ENCODE measurements around the gene REPS2. TPM values are rescaled to one million over a fixed set of nuclear protein-coding genes. Genes with fewer than 3 reads are reported as not detected.

The REPS2 gene
- total RNA-seq, 2 donors from 2014 or later, result 15.8 to 19.7 TPM

GRCh38 chrX:17012465-17012864, 66.0 kb downstream of the REPS2 start:
- ATAC-seq, result no peak
- WGBS, 2 donors, result 79 to 86% methylated on average over 2 of the region's 2 CpGs
- peaks cover 32% of the 10 kb centered on the region for H3K4me1 ChIP-seq
- H3K4me3 ChIP-seq, result no peak overlapping the region
- intact Hi-C loops (cut with DNase I), result no loop called here
- no peak overlapping the region for H3K27ac ChIP-seq
- no peaks in the 10 kb centered on the region for H3K36me3 ChIP-seq (replicated peaks in 1 of 2; ENCODE audit: insufficient read depth in 1 of 2, low read depth in 2 of 2)
- TF ChIP-seq POLR2A (IDR thresholded peaks at IDR 0.05), result no peak
- no peak for TF ChIP-seq CTCF (IDR thresholded peaks at IDR 0.05)
- H3K9me3 ChIP-seq, result no peaks in the 10 kb centered on the region
- H3K27me3 ChIP-seq, result no peaks in the 10 kb centered on the region
- DNase-seq, result no peak

GRCh38 chrX:17014216-17014615, 67.8 kb downstream of the REPS2 start:
- H3K4me1 ChIP-seq, result peaks cover 24% of the 10 kb centered on the region

GRCh38 chrX:17017134-17017533, 70.7 kb downstream of the REPS2 start:
- 82 to 92% methylated on average over 2 of the region's 4 CpGs for whole genome bisulfite sequencing, 2 donors

More at GRCh38 chrX:17014216-17014615, 67.8 kb downstream of the REPS2 start:
- TF ChIP-seq POLR2A (IDR thresholded peaks at IDR 0.05) (no peak), CTCF (IDR thresholded peaks at IDR 0.05) (no peak)
- Histone ChIP-seq H3K27me3 (no peaks in the 10 kb centered on the region), H3K36me3 (replicated peaks in 1 of 2; ENCODE audit: insufficient read depth in 1 of 2, low read depth in 2 of 2) (no peaks in the 10 kb centered on the region), H3K4me3 (no peak overlapping the region), H3K9me3 (no peaks in the 10 kb centered on the region), H3K27ac (no peak overlapping the region)
- DNase-seq (no peak), ATAC-seq (no peak)
- intact Hi-C loops (cut with DNase I), result no loop called here
- WGBS, 2 donors, result 71 to 90% methylated on average over 3 of the region's 3 CpGs

GRCh38 chrX:17020356-17020755, 73.9 kb downstream of the REPS2 start:
- TF ChIP-seq CTCF (IDR thresholded peaks at IDR 0.05), result no peak
- no peak for TF ChIP-seq POLR2A (IDR thresholded peaks at IDR 0.05)
- ATAC-seq, result no peak
- WGBS, 2 donors, result 81 to 89% methylated on average over 2 of the region's 2 CpGs
- DNase-seq, result no peak
- Histone ChIP-seq H3K4me3 (no peak overlapping the region), H3K9me3 (no peaks in the 10 kb centered on the region), H3K4me1 (no peaks in the 10 kb centered on the region), H3K36me3 (replicated peaks in 1 of 2; ENCODE audit: insufficient read depth in 1 of 2, low read depth in 2 of 2) (no peaks in the 10 kb centered on the region), H3K27me3 (no peaks in the 10 kb centered on the region), H3K27ac (no peak overlapping the region)
- intact Hi-C loops (cut with DNase I), result no loop called here

More at GRCh38 chrX:17017134-17017533, 70.7 kb downstream of the REPS2 start:
- no peaks in the 10 kb centered on the region for H3K9me3 ChIP-seq
- intact Hi-C loops (cut with DNase I), result no loop called here
- no peak overlapping the region for H3K27ac ChIP-seq
- ATAC-seq, result no peak
- no peaks in the 10 kb centered on the region for H3K4me1 ChIP-seq
- no peak for TF ChIP-seq POLR2A (IDR thresholded peaks at IDR 0.05)
- TF ChIP-seq CTCF (IDR thresholded peaks at IDR 0.05), result no peak
- no peak overlapping the region for H3K4me3 ChIP-seq
- H3K36me3 ChIP-seq (replicated peaks in 1 of 2; ENCODE audit: insufficient read depth in 1 of 2, low read depth in 2 of 2), result no peaks in the 10 kb centered on the region
- no peak for DNase-seq
- no peaks in the 10 kb centered on the region for H3K27me3 ChIP-seq

Measured in body of pancreas (tissue), 4 donors.